ENCODE results near the gene GPI.

DNA sequence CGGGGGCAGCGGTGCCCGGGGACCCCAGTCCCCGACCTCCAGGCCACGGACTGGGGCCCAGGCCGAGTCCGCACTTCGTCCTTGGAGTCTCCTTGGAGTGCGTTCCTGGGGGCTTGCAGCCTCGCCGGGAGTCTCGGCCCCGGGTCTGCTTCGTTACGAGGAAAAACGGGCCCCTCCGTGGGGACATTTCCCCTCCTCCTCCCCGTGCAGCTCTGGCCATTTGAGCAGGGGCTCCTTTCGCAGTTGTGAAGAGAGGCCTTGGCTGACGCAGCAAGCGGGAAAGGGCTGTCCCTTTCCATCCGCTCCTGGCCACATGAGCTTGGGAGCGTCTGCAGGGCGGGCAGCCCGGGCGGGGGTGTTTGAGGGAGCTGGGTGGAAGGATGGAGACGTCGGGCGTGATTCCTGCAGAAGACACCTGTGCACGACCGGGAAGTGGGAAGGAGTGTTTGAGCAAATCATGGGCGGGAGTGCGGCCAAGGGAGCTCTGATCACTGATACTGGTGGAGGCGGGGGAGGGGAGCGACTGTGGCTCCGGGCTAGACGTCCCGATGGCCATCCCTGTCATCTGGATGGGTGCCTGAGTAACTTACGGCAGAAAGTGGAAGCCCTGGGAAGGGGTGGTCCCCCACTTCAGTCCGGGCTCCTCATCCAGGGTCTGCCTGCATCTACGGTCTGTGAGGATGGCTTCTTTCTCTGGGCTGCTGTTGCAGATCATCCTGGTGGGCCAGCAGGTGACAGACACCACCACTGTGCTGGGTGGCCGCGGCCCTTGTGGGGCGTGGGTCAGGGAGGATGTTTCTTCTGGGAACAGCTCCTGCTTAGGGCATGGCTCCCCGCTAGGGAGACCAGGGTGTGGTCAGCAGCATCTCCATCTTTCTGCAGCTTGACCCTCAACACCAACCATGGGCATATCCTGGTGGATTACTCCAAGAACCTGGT lies 736 bp downstream of the GPI start:
- TF ChIP-seq POLR2A (IDR thresholded peaks at IDR 0.05) (no peak), CTCF (IDR thresholded peaks at IDR 0.05) (no peak)

Measured in uterus (tissue), 2 donors.